ENCODE results near the gene SMG6.

- TF ChIP-seq POLR2A (IDR thresholded peaks at IDR 0.05; ENCODE audit: low read depth, low read length), result no peak
- no peak for TF ChIP-seq RAD21 (IDR thresholded peaks at IDR 0.05; ENCODE audit: low read length)
- no peak for TF ChIP-seq CEBPB (IDR thresholded peaks at IDR 0.05; ENCODE audit: low read depth, low read length)
- no peak for TF ChIP-seq BHLHE40 (IDR thresholded peaks at IDR 0.05; ENCODE audit: low read depth, low read length)
- no peak for TF ChIP-seq CTCF (conservative IDR thresholded peaks at IDR 0.05; ENCODE audit: low read depth, low read length)
- TF ChIP-seq SMC3 (IDR thresholded peaks at IDR 0.05; ENCODE audit: low read depth, low read length), result no peak
- no peak for TF ChIP-seq USF2 (IDR thresholded peaks at IDR 0.05; ENCODE audit: low read depth, low read length)
- no peak for TF ChIP-seq MXI1 (IDR thresholded peaks at IDR 0.05; ENCODE audit: borderline replicate concordance, low read depth, low read length)
- TF ChIP-seq RFX5 (IDR thresholded peaks at IDR 0.05; ENCODE audit: low read depth, low read length), result no peak
- TF ChIP-seq MAFK (IDR thresholded peaks at IDR 0.05; ENCODE audit: low read depth, low read length), result no peak
- no peak for TF ChIP-seq CHD1 (IDR thresholded peaks at IDR 0.05; ENCODE audit: low read depth, low read length)
- no peak for TF ChIP-seq NFE2L2 (IDR thresholded peaks at IDR 0.05; ENCODE audit: low read depth, low read length)
- no peak for TF ChIP-seq FOS (IDR thresholded peaks at IDR 0.05; ENCODE audit: low read depth, low read length)
- no peak for TF ChIP-seq ELK1 (IDR thresholded peaks at IDR 0.05; ENCODE audit: borderline replicate concordance, low read depth, low read length)
These were observed 278.9 kb downstream of the SMG6 start for GRCh38 chr17:2024572-2025219.
